HG03457 (cell line): ENCODE results near the gene MUC6.

Source experiments
- ATAC-seq: cut with Tn5 transposase; IDR thresholded peaks from one replicate; pipeline ENCODE4 v1.9.1; 2021; ENCODE audit warnings: moderate number of reproducible peaks; ENCODE audit not compliant: unreplicated experiment

Gene MUC6

DNA sequence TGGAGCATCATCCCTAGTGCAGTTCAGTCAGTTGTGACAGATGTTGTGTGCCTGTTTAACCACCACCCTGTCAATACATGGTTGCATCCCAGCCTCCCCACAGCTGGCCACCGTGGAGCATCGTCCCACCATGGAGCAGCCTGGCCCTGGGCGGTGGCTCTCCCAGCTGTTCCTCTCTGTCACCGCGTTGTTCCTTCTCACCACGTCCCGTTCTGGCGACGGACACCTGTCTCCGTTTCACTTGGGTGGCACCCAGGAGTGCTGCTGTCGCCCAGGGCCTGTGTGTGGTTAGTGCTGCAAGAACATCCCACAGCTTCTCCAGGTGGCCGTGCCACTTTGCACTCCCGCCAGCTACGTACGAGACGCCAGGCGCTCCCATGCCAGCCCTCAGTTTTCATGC, 26.5 kb downstream of the MUC6 start:
- no peak for ATAC-seq

DNA sequence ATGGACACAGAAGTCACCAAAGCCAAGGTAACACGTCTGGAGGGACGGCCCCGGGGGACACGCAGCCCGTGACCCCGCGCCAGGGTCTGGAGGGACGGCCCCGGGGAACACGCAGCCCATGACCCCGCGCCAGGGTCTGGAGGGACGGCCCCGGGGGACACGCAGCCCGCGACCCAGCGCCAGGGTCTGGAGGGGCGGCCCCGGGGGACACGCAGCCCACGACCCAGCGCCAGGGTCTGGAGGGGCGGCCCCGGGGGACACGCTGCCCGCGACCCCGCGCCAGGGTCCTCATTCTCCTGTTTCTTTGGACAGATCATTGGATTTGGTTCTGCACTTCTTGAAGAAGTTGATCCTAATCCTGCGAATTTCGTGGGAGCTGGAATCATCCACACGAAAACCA, 27.1 kb downstream of the MUC6 start:
- no peak for ATAC-seq

DNA sequence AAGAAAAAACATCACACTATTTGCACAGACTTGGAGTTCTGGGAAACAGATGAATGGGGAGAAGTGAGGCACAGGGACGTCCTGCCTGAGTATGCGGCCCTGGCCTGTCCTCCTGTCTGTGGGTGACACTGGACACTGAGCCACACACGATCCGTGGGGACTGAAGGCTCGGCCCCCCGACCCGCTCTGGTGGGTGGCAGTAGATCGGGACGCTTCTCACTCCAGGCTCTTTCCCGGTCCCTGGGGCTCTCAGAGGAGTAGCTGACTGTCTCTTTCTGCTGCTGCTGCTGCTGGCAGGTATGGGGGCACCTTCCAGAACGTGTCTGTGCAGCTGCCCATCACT, 27.7 kb downstream of the MUC6 start:
- ATAC-seq, result no peak

DNA sequence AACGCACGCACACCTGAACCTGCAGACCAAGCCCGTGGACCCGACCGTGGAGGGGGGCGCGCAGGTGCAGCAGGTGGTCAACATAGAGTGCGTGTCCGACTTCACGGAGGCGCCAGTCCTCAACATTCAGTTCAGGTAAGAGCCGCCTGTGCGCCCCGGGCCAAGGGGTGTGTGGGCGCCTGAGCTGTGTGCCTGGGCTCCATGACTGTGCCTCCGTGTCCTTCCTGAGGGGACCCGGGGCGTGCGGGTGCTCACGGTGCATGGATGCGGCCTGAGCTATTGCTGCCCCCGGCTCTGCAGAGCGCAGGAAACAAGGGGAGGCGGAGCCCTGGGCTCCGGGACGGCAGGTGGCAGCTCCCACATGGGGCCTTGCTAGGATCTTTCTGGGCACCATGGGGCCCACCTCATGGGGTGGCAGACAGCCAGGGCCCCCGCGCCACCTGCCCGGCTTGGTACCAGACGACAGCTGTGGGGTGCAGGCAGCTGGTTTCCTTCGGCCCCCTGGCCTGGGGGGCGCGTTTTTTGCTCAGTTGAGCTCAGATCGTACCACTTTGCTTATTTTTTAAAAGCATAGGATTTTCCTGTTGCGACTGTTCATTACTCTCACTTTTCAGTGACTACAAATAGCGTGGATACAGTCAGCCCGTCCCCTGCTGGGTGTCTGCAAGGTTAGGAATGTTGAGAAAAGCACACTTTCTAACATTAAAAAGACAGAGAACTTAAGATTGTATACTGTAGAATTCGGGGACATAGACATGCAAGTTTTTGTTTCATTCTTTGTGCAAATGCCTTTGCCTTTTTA, 28.3 kb downstream of the MUC6 start:
- ATAC-seq, result no peak

DNA sequence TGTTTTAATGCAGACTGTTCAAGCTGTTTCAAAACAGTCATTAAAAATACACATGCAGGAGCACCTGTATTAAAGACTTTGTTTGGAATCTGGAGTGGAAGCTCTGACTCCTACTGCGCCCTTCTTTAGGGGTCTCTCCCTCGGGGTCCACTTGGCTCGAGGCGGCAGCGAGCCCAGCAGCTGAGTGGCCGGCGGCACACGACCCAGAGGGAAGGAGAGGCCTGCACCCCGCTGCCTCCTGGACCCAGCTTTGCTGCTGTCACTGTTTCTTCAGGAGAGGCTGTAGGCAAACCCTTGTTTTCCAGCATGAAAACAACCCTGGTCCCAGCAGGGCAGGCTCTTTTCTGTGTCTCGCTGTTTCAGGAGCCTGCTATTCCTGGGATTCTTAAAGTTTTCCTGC, 29.2 kb downstream of the MUC6 start:
- ATAC-seq, result no peak

DNA sequence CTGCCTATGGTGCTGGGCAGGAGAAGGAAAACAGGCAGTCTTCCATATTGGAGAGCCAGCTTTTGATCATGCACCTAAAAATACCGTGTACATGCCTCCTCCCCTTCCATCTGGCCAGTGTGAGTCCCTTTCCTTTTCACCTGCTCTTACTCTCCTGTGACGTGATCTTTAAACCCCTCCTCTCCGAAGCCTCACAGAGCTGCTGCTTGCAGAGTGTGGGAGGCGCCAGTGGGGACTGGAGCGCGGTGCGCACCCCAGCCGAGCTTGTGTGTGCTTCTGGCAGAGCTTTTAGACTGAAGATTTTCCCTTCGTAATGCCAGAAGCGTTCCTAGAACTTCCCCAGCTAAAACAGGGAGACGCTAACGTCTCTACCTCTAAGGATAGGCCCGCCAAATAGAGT, 29.8 kb downstream of the MUC6 start:
- no peak for ATAC-seq

DNA sequence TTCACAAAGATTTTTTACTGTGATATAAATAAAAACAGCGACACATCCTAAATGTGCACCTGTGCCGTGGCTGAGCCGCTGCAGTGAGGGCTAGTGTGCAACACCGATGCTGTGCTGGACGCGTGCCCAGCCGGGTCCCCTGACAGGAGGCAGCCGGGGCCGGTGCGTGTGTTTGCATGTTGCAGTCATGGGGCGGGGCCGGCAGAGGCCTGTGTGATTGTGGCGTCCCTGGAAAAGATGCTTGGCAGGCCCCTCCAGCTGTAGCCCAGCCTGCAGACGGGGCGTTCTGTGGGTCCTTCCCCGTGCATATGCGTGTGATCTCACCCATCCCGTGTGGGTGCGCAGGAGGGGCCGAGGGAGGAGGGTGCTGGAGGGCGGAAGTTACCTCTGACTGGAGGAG, 30.6 kb downstream of the MUC6 start:
- ATAC-seq, result no peak

DNA sequence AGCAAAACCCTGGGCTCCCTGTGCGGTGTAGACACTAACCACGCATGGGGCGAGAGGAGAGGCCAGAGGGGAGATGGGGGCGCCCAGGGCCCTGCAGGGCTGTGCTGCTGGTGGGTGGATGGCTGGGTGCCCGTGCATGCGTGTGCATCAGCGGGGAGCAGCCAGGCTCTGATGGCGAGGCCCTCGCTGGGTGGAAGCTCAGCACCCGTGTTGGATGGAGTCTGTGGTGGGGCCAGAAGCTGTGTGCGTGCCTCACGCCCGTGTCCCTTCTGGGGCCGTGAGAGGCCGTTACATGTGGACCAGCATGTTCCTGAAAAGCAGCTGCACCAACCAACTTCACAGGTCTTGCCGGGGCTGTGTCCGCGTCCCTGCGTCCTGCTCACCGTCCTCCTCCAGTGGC, 33.4 kb downstream of the MUC6 start:
- ATAC-seq, result no peak

DNA sequence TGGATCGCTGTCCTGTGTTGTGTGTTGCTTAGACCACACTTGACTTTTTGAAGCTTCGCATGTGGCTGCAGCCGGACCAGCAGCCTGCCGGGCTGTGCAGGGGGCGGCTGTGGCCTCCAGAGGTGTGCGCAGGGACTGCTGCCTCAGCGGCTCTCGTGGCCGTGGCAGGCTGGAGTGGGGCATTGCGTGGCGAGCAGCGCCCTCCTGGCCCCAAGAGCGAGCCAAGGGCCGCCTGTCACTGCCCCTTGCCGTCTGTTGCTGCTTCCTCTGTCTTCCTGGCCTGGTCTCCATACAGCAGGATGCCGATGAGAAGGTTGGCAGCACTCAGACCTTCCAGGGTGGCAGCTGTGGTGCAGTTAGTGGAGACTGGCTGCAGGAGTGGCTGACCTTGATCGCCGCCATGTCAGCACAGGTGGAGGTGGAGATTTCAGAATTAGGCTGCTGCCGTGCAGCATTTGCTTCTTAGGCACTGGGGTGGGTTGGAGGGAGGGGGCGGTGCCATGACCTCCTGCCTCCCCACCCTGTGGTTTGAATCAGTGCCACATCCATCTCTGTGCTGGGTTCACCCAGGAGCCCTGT, 34.0 kb downstream of the MUC6 start:
- ATAC-seq, result no peak

DNA sequence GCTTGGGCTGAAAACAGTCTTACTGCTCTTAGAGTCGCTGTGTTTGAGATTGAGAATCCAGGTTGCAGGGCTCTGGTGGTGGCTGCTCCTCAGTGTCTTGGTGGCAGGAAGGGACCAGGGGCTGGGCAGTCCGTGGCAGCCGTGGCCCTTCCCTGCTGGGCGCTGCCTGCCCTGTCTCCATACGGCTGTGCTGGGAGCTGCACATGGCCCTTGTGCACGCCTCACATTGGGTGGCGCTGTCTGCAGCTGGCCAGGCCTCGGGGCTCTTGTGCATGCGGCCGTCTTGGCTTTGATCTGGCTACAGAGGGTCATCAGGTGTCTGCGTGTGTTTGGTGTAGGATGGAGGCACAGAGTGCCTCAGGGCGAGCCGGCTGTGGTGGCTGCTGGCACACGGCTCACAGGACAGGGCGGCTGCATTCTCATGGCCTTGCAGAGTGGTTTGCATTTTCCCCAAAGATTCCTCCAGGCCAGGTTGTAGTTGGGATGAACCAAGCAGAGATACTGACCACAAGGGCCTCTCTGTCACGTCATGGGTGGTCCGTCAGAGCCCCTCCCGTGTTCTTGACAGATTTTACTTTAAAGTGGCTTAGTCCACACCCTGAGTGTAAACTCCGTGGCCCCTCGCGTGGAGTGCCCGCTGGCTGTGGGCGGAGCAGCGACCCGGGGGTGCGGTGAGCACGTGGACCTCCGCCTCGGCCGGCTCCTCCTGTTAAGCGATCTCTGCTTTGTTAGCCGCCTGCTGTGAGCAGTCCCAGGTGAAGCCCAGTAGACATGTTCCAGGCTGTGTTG, 34.7 kb downstream of the MUC6 start:
- no peak for ATAC-seq

DNA sequence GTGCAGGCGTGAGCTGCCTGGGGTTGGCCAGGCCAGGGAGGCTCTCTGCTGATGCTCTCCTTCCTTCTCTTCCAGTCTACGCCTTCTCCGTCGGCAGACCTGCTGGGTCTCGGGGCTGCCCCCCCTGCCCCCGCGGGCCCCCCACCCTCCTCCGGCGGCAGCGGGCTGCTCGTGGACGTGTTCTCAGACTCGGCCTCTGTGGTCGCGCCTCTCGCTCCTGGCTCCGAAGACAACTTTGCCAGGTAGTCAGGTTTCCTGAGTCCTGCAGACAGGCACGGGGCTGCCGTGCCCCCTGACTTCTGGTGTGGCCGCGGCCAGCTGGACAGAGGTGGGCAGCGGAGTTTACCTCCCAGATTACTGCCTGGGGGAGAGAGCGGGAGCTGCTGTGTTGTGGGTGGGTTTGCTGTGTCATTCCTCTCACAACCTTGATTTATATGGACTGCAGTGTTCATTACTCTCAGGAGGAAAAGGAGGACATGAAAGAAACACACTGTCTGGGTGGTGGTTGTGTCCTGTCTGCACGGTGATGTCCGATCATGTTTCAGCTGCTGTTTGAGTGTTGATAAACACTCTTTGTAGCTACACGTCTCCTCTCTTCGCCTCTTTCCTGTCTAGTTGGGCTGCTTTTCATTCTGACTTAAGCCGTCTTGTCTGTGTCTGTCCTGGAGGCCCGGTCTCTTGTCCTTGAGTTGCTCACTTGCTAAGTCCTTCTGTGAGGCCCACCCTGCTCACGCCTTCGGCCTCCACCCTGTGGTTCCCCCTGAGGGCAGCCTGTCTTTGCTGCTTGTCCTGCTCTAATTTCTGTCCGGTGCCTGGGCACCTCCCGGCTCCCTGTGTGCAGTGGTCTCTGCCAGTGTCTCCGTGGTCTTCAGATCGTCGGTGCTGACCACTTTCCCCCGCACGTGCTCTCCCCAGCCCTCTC, 35.9 kb downstream of the MUC6 start:
- no peak for ATAC-seq

DNA sequence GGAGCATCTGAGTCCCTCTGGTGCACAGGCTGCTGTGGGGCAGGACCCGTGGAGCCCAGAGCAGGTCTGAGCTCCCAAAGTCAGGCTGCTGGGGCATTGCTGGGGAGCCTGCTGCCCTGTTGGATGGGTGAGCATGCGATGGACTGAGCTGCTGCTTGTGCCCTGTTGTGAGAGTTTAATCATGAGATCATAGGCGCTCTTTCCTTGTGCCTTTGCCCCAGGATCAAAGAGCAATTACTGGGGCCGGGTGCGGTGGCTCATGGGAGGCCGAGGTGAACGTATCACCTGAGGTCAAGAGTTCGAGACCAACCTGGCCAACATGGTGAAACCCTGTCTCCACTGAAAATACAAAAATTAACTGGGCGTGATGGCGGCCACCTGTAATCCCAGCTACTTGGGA, 37.5 kb downstream of the MUC6 start:
- no peak for ATAC-seq

DNA sequence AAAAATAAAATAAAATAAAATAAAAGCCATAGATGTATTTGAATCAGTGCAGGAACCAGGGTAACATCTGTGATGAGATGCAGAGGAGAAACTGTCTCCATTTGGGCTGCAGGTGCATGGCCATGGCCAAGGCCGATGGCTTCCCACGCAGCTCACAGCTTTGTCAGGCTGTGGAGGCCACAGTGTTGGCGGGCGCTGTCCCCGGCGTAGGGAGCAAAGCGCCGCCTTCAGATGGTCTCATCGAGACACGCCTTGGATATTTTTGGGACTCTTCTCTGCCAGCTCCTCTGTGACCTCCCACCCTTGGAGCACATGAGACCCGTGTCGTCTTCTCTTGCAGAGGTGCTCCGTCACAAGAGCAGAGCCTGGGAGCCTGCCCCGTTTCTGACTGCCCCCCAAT, 38.6 kb downstream of the MUC6 start:
- ATAC-seq, result no peak

DNA sequence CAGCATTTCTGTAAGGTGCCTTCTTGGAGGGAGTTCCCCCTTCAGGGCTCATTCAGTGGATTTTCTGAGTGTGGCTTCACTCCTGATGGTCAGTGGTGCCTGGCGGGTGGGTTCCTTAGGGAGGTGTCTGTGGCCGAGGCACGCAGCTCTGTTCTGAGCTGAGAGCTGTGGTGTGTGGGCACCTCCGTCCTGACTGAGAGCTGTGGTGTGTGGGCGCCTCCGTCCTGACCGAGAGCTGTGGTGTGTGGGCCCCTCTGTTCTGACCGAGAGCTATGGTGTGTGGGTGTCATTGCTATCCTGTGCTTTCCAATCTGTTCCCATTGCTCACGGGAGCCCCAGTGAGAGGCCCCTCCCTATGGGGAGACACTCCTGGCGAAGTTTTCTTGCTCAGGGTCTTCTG, 39.8 kb downstream of the MUC6 start:
- no peak for ATAC-seq

DNA sequence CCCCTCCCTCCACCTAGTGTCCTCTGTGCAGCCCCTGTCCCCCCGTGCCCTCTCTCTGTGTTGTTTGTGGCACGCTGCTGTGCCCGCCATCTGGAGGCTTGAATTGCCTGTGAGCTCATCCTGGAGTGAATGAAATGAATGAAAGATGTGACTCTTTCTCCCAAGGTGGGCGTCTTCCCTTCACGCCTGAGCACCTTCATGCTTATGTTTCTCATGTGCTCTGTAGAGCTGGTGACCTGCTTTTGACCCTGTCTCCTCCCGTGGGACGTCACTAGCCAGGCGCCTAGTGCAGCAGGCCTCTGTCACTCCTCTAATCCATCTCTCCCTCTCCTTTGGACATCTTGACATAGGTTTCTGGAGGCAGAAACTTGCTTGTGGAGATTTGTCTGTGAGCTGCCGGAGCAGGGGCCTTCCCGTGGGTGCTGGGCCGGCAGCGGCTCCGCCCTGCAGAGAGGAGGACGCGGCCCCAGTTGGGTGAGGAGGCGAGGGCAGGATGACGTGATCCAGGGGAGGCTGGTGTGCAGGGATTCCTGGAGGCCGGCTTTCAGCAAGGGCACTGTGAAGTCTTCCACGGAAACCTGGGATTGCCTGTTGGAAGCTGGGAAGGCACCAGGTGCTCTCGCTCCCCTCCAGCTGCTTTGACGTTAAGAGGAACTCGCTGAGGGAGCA, 40.6 kb downstream of the MUC6 start:
- ATAC-seq, result no peak

DNA sequence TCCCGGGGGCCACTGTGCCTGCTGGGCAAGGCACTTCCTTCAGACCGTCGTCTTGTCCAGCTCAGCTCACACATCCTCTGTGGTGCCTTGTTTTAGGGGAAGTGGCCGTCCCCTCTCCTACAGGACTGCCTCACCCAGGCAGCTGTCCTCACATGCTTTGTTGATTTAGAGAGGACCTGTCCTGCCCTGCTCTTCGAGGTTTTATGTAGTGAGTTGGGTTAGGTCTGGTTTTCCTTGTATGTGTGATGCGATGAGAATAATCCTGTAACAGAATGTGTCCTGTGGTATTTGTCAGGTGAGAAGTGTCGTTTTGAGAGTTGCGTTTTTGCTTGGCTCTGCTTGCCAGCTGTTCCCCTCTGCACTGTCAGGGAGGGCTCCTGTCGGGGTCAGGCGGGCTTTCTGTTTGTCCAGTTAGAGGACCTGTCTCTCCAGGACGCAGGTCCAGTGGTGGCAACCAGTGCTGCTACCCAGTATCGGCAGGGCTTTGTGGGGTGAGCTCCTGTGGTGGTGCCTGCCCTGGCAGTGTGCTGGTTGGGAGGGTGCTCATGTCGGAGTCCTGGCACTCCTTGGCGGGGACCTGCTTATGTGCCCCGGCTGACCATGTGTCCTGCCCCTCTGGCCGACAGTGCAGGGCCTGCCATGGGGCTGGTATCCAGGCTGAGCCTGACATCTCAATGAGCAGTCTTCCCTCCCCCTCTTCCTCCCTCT, 41.3 kb downstream of the MUC6 start:
- ATAC-seq, result no peak

DNA sequence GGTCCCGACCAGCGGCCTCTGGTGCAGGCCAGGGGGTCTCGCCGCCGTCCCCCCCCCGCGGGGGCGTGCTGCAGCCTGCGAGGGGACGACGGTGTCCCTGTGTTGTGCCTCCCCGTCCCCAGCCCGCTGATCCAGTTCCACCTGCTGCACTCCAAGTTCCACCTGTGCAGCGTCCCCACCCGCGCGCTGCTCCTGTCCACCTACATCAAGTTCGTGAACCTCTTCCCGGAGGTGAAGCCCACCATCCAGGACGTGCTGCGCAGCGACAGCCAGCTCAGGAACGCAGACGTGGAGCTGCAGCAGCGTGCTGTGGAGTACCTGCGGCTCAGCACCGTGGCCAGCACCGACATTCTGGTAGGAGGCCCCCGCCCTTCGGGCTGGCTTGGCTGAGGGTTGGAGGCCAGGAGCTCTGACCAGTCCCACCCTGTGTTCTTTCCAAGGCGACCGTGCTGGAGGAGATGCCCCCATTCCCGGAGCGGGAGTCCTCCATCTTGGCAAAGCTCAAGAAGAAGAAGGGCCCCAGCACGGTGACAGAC, 42.8 kb downstream of the MUC6 start:
- no peak for ATAC-seq

DNA sequence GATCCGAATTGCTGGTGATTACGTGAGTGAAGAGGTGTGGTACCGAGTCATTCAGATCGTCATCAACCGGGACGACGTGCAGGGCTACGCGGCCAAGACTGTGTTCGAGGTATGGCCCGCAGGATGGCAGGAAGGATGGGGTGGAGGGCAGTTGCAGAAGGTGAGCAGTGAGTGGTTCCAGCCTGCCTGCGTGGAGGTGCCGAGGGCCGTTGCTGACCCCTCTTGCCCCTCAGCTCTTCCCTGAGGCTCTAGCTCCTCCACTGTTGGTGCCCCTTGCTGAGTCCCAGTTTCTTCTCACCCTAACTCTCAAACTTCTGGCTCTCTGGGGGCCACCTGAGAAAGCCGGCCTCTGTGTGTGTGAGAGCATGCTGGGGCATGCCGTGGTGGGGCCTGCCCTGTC, 43.9 kb downstream of the MUC6 start:
- ATAC-seq, result no peak

DNA sequence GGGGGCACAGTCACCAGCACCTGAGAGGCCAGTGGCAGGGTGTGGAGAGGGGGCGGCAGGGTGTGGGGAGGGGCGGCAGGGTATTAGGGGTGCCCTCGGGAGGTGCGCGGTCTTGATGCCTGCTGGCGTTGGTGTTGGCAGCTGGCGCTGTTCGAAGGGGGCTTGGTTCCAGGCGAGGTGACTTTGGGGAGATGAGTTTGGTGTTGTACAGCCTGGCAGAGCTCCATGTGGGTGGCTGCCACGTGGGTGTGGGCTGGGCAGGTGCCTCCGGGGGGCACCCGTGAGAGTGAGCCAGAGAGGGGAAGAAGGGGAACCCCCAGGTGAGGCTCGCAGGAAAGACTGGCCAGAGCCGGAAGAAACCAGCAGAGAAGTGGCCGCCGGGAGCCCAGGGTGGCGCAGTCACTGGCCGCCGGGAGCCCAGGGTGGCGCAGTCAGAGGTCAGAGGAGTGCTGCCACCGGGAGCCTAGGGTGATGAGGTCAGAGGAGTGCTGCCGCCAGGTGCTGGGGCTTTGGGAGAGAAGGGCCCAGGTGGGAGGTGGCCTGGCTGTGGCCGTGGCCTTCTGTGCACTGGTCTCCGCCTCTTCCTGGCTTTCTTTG, 44.7 kb downstream of the MUC6 start:
- no peak for ATAC-seq
